PFSK-1 (cell line): Measurements from ENCODE around the gene SKA2.

Experiments used
- POLR2AphosphoS5 ChIP-seq: IDR thresholded peaks from 2 replicates; pipeline ENCODE4 v1.6.1; 2012; ENCODE audit warnings: low read depth, mild to moderate bottlenecking, control low read depth, low read length, moderate library complexity
- SIN3A ChIP-seq: IDR thresholded peaks from 2 replicates; pipeline ENCODE4 v1.6.1; 2012; ENCODE audit warnings: mild to moderate bottlenecking, low read length, moderate library complexity, borderline replicate concordance; ENCODE audit not compliant: insufficient read depth
- TAF1 ChIP-seq: IDR thresholded peaks from 2 replicates; pipeline ENCODE4 v1.6.1; 2012; ENCODE audit warnings: low read length, control low read depth, borderline replicate concordance; ENCODE audit not compliant: insufficient read depth

DNA sequence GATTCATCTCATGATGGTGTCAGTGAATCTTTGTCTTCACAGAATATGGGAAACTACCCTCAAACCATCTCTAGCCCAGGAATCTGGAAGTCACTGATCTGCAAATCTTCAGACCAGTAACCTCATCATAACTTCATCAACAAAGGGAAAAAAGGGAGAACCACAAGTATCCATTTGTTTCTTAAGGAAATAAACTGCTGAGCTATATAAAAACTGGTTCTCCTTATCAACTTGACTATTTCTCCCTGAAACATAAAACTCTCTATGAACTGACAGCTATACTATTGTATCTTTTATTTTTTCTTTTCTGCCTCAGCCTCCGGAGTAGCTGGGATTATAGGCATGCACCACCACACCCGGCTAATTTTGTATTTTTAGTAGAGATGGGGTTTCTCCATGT lies 87.6 kb downstream of the SKA2 start:
- TF ChIP-seq TAF1 (no peak), POLR2AphosphoS5 (no peak), SIN3A (no peak)
